A673 (cell line): ENCODE results near the gene SLC25A43. TPM values are rescaled to one million over a fixed set of nuclear protein-coding genes. Genes with fewer than 3 reads are reported as not detected.

Source experiments
- BruUV-seq: library from RNA; stranded (reverse); fragments of 400-500 nt; replicated peaks from 2 replicates; lab custom pipeline; 2021; lab: Mats Ljungman, UMichigan
- CTCF ChIA-PET: fragments of 300-600 bp; sonication (Branson Sonifier 250); formaldehyde crosslinking; loops from one replicate; lab custom pipeline; 2022; ENCODE audit warnings: antibody characterized with exemption; lab: Charles Lee
- POLR2A ChIA-PET: fragments of 300-600 bp; sonication (Branson Sonifier 250); formaldehyde crosslinking; loops from one replicate; lab custom pipeline; 2022; ENCODE audit warnings: antibody characterized with exemption; ENCODE audit not compliant: low non-redundant PET; lab: Charles Lee
- DNase-seq: peaks from one replicate; pipeline ENCODE4 v3.0.0-alpha.2; 2015; ENCODE audit warnings: low spot score
- H3K27ac ChIP-seq: fragments of 200-600 bp; sonication (generic); 2 replicates; pipeline ENCODE4 v1.5.1; 2016; ENCODE audit warnings: mixed run types, low read depth, mild to moderate bottlenecking, mixed read lengths, antibody characterized with exemption, low read length; ENCODE audit not compliant: poor library complexity, severe bottlenecking
- H3K27me3 ChIP-seq: fragments of 200-600 bp; sonication (generic); replicated peaks from 2 replicates; pipeline ENCODE4 v1.6.1; 2017; ENCODE audit warnings: mixed run types, low read depth, mild to moderate bottlenecking, mixed read lengths, antibody characterized with exemption, low read length; ENCODE audit not compliant: insufficient read depth, poor library complexity
- H3K36me3 ChIP-seq: fragments of 200-600 bp; sonication (generic); 2 replicates; pipeline ENCODE4 v1.6.1; 2016; ENCODE audit warnings: mixed run types, mild to moderate bottlenecking, mixed read lengths, antibody characterized with exemption, low read length; ENCODE audit not compliant: insufficient read depth, poor library complexity, severe bottlenecking
- H3K4me1 ChIP-seq: fragments of 200-600 bp; sonication (generic); 2 replicates; pipeline ENCODE4 v1.6.1; 2017; ENCODE audit warnings: mixed run types, mild to moderate bottlenecking, mixed read lengths, antibody characterized with exemption, low read length; ENCODE audit not compliant: insufficient read depth, poor library complexity, severe bottlenecking
- H3K4me3 ChIP-seq: fragments of 200-600 bp; sonication (generic); 2 replicates; pipeline ENCODE4 v1.5.1; 2016; ENCODE audit warnings: low read depth, mixed run types, mild to moderate bottlenecking, mixed read lengths, low read length; ENCODE audit not compliant: poor library complexity, severe bottlenecking
- H3K9me3 ChIP-seq: fragments of 200-600 bp; sonication (generic); 2 replicates; pipeline ENCODE4 v1.6.1; 2016; ENCODE audit warnings: mixed run types, low read depth, mild to moderate bottlenecking, mixed read lengths, antibody characterized with exemption, low read length; ENCODE audit not compliant: poor library complexity, severe bottlenecking
- EZH2 ChIP-seq: fragments of 200-600 bp; sonication (generic); IDR thresholded peaks from 2 replicates; pipeline ENCODE4 v1.6.1; 2017; ENCODE audit warnings: borderline replicate concordance, low read depth, mild to moderate bottlenecking, mixed read lengths, antibody characterized with exemption, low read length; ENCODE audit not compliant: poor library complexity, severe bottlenecking
- intact Hi-C: fragments of 100-400 bp; cut with micrococcal nuclease; formaldehyde crosslinking; loops from one replicate; pipeline ENCODE4 v1.10.0; 2022; ENCODE audit not compliant: unreplicated experiment
- total RNA-seq: library from RNA; stranded (reverse); gene quantifications from 2 replicates; pipeline ENCODE4 v1.2.3, GENCODE V29; 2021
- TF ChIP-seq, protein P1 (sequence below): fragments of 300-800, 200-600 bp; sonication (generic); conservative IDR thresholded peaks from 2 replicates; pipeline ENCODE4 v1.5.1; 2017; ENCODE audit warnings: low read depth, mild to moderate bottlenecking, antibody characterized with exemption, low read length, moderate library complexity, mixed read lengths

SLC25A43 gene
- total RNA-seq, 1 experiment from 2014 or later, result 0.34 TPM

DNA sequence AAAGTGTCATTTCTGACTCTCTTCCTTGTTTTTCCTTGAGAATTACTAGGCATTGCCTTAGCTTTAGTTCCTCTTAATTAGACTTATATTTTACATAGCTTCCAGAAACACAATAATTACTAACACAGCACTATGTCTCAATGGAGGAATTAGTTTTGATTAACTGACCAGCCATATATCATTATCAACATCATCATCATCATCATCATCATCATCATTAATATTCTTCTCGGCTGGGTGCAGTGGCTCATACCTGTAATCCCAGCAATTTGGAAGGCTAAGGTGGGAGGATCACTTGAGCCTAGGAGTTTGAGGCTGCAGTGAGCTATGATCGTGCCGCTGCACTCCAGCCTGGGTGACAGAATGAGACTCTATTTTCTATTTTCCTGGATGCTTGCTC lies 66.4 kb downstream of the SLC25A43 start:
- BruUV-seq, result no TSS peak
- intact Hi-C loops, result no loop called here
- Histone ChIP-seq H3K36me3 (peaks cover 8% of the 10 kb centered on the region), H3K27me3 (no peaks in the 10 kb centered on the region), H3K4me3 (no peak overlapping the region), H3K9me3 (no peaks in the 10 kb centered on the region), H3K4me1 (no peaks in the 10 kb centered on the region), H3K27ac (no peak overlapping the region)
- CTCF ChIA-PET, result no interaction called here
- TF ChIP-seq, protein P1, sequence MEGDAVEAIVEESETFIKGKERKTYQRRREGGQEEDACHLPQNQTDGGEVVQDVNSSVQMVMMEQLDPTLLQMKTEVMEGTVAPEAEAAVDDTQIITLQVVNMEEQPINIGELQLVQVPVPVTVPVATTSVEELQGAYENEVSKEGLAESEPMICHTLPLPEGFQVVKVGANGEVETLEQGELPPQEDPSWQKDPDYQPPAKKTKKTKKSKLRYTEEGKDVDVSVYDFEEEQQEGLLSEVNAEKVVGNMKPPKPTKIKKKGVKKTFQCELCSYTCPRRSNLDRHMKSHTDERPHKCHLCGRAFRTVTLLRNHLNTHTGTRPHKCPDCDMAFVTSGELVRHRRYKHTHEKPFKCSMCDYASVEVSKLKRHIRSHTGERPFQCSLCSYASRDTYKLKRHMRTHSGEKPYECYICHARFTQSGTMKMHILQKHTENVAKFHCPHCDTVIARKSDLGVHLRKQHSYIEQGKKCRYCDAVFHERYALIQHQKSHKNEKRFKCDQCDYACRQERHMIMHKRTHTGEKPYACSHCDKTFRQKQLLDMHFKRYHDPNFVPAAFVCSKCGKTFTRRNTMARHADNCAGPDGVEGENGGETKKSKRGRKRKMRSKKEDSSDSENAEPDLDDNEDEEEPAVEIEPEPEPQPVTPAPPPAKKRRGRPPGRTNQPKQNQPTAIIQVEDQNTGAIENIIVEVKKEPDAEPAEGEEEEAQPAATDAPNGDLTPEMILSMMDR, result no peak
- POLR2A ChIA-PET, result no interaction called here
- no peak for DNase-seq

DNA sequence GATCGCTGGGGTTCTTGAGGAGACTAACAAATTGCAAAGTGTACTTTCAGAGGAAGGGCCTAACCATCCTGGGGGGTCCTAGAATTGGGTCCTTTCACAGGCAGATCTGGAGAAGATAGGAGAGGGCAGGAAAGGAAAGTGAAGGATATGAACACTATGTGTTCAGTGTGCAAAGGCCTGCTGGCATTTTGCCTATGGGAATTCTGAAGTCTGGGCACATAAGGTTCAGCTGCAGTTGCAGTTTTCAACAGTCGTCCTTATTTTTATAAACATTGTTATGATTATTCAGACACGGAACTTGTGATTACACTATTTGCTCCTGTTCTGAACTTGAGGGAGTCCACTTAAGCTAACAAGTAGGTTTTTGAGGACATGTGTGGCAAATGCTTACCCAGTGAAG lies 67.8 kb downstream of the SLC25A43 start:
- Histone ChIP-seq H3K4me1 (no peaks in the 10 kb centered on the region), H3K27me3 (no peaks in the 10 kb centered on the region), H3K36me3 (peaks cover 18% of the 10 kb centered on the region), H3K27ac (no peak overlapping the region), H3K9me3 (no peaks in the 10 kb centered on the region), H3K4me3 (no peak overlapping the region)
- intact Hi-C loops, result no loop called here
- TF ChIP-seq, protein P1, result no peak
- no peak for TF ChIP-seq EZH2
- DNase-seq, result no peak
- ChIA-PET POLR2A (no interaction called here), CTCF (no interaction called here)
- TSS peak; percentile 50 for BruUV-seq

DNA sequence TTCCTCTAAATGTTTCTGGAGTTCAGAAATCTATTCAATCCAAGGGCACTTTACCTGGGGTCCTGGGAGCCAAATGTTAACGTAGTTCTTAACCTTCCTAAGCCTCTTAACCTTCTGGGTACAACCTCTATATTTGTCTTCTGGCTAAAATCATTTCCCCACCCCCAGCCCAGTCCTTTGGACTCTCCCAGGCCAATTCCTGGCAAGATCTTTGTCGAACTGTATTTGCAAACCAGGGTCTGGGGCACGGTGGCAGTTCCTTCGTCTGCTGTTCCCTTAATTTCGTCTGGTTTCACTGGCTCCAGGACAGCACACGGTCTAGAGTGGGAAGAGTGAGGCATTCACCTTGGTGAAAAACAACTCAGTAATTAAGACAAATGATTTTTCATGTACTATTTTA lies 68.3 kb downstream of the SLC25A43 start:
- no peak overlapping the region for H3K27ac ChIP-seq
- no peaks in the 10 kb centered on the region for H3K9me3 ChIP-seq
- no peaks in the 10 kb centered on the region for H3K4me1 ChIP-seq
- no peak for DNase-seq
- intact Hi-C loops, result no loop called here
- no peak for TF ChIP-seq EZH2
- TF ChIP-seq, protein P1, result no peak
- BruUV-seq, result no TSS peak
- peaks cover 18% of the 10 kb centered on the region for H3K36me3 ChIP-seq
- H3K4me3 ChIP-seq, result no peak overlapping the region
- POLR2A ChIA-PET, result no interaction called here
- no peaks in the 10 kb centered on the region for H3K27me3 ChIP-seq
- CTCF ChIA-PET, result no interaction called here
